PC-9 (cell line): ENCODE measurements around the gene SERPINB4.

Experiments
- EZH2 ChIP-seq: fragments of 200-600 bp; sonication (generic); IDR thresholded peaks from 2 replicates; pipeline ENCODE4 v1.8.0; 2017; ENCODE audit warnings: antibody characterized with exemption, low read depth
- TF ChIP-seq, protein P1 (sequence below): fragments of 200-600 bp; sonication (generic); conservative IDR thresholded peaks from 2 replicates; pipeline ENCODE4 v1.6.1; 2017; ENCODE audit warnings: mixed run types, antibody characterized with exemption, mild to moderate bottlenecking, moderate library complexity

DNA sequence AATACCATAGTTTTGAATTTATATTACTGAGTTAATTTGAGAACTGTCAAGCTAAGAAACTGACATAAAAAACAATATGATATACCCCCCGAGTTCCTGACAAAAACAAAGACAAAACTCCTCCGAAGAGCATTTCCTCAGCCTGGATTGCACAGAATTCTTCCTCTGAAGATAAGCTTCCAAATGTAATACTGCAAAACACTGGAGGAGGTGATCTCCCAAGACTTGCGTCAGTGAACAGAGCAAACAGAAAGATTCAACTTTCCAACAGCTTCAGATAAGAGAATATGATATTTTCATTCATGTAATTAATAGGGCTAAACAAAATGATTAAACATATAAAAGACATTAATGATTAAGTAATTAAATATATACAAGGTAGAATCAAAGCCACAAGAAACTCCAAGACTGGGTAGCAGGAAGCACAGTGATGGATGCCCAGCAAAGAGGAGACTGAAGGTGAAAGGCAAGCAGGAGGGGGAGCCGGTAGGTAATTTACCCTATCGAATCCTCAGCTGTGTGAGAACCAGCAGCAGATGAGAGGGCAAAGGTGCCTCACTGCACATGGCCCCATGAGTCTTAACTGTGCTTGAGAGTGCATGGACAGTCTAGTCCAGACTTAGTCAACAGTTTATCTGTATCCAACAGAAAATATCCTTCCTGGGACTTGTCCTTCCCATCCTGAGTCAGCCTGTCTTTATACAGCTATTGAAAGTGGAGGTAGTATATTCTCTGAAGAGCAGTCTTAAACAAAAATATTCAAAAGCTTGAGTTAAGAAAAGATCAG, 36.0 kb upstream of the SERPINB4 start:
- TF ChIP-seq EZH2: no peak
- TF ChIP-seq, protein P1, sequence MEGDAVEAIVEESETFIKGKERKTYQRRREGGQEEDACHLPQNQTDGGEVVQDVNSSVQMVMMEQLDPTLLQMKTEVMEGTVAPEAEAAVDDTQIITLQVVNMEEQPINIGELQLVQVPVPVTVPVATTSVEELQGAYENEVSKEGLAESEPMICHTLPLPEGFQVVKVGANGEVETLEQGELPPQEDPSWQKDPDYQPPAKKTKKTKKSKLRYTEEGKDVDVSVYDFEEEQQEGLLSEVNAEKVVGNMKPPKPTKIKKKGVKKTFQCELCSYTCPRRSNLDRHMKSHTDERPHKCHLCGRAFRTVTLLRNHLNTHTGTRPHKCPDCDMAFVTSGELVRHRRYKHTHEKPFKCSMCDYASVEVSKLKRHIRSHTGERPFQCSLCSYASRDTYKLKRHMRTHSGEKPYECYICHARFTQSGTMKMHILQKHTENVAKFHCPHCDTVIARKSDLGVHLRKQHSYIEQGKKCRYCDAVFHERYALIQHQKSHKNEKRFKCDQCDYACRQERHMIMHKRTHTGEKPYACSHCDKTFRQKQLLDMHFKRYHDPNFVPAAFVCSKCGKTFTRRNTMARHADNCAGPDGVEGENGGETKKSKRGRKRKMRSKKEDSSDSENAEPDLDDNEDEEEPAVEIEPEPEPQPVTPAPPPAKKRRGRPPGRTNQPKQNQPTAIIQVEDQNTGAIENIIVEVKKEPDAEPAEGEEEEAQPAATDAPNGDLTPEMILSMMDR: no peak
